Measurements from ENCODE around the gene U2AF1L4. TPM values are rescaled to one million over a fixed set of nuclear protein-coding genes. Genes with fewer than 3 reads are reported as not detected.
A peak's percentile ranks its signal among the peaks of the same experiment; 100 is the strongest.

U2AF1L4 gene
- total and polyA plus RNA-seq, 10 of the 15 experiments (the other 5 are each of a cell fraction or from before 2014, with no cell fraction given): 7.9 to 21.6 (median 15.1) TPM

DNA sequence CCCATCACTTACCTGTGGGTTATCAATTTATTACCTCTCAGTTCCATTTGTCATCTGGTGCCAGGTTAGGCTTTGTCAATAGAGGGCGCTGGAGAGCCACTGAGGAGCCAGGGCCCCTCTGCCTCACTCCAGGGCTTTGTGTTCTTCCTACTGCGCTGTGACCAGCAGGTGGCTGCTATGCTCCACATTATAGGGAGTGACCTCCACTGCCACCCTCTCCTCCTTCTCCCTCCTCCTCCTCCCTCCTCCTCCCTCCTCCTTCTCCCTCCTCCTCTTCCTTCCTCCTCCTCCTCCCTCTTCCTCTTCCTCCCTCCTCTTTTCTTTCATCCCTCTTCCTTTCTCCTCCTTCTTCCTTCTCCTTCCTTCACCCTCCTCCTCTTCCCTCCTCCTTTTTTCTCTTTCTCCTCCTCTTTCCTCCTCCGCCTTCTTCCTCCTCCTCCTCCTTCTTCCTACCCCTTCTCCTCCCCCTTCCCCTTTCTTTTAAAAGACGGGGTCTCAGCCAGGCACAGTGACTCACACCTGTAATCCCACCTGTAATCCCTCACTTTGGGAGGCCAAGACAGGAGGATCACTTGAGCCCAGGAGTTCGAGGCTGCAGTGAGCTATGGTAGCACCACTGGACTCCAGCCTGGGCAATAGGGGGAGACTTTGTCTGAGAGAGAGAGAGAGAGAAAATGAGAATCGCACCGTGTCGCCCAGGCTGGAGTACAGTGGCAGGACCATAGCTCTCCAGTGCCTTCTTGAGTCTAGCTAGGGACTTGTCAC, 51.2 kb downstream of the U2AF1L4 start:
- peak; percentile 95 for ATAC-seq
- ChIA-PET SMC1A (ENCODE audit: uncharacterized antibody, unreplicated experiment) (interaction anchor here (0.5 to 12.3 kb wide), 25 partner anchors 9 to 237 kb away, joined by 3 to 375 read pairs (median 5); partner anchors contain the start of genes COX6B1, IGFLR1, LIN37 and PSENEN), RAD21 (ENCODE audit: unreplicated experiment) (interaction anchor here (0.7 to 11.0 kb wide), 21 partner anchors 9 to 238 kb away, joined by 3 to 430 read pairs (median 5); partner anchors contain the start of genes COX6B1, IGFLR1, LIN37 and NFKBID), CTCF (interaction anchor here (0.6 to 7.8 kb wide), 32 partner anchors 9 to 237 kb away, joined by 3 to 271 read pairs (median 6); partner anchors contain the start of genes COX6B1, IGFLR1, LIN37 and PSENEN), POLR2A (interaction anchor here (0.8 to 11.9 kb wide), 10 partner anchors 9 to 237 kb away, joined by 3 to 516 read pairs (median 5); partner anchors contain the start of genes LIN37, PSENEN and U2AF1L4)
- no peaks in the 10 kb centered on the region for H3K36me3 ChIP-seq (ENCODE audit: control insufficient read depth in 2 of 2, insufficient read depth in 2 of 2, low read length in 1 of 2)
- no peaks in the 10 kb centered on the region; the same call in 2 of the 3 replicates for H3K9me3 ChIP-seq (replicated peaks; ENCODE audit: control insufficient read depth, insufficient read depth, low read length)
- no peak overlapping the region for H3K9ac ChIP-seq (ENCODE audit: control insufficient read depth, insufficient read depth, low read length)
- no peaks in the 10 kb centered on the region for H4K20me1 ChIP-seq (ENCODE audit: control insufficient read depth, insufficient read depth)
- H2AFZ ChIP-seq (ENCODE audit: control insufficient read depth, low read depth, low read length): no peak overlapping the region
- H3K4me1 ChIP-seq (ENCODE audit: control insufficient read depth, insufficient read depth, low read length): peaks cover 18% of the 10 kb centered on the region
- peak overlapping the region; percentile 43; the same call in 1 of the 2 replicates for H3K27ac ChIP-seq (ENCODE audit: control insufficient read depth, insufficient read depth)
- intact Hi-C loops (cut with micrococcal nuclease; ENCODE audit: unreplicated experiment): loop anchor here (1.0 to 5.0 kb wide), 5 partner anchors 23 to 237 kb away; no protein-coding TSS in a partner anchor
- in situ Hi-C loops (cut with MboI): no loop called here
- H3K79me2 ChIP-seq (ENCODE audit: control insufficient read depth, insufficient read depth, low read length): no peaks in the 10 kb centered on the region
- no TSS peak for BruUV-seq (replicated peaks)
- WGBS (ENCODE audit: insufficient coverage, insufficient replicate concordance, low lambda C conversion rate, missing lambda C conversion rate): 17% methylated on average over 8 of the region's 8 CpGs
- DNase-seq (ENCODE audit: low read depth, low spot score): peak; percentile 79
- no peak overlapping the region for H3K4me3 ChIP-seq
- H3K27me3 ChIP-seq (replicated peaks in 1 of 2; ENCODE audit: control insufficient read depth in 2 of 2, insufficient read depth in 2 of 2, low read length in 1 of 2): no peaks in the 10 kb centered on the region
- FAIRE-seq: peak; percentile 83
- no peak overlapping the region for H3K4me2 ChIP-seq (ENCODE audit: control insufficient read depth, insufficient read depth)
- TF ChIP-seq, protein P1, sequence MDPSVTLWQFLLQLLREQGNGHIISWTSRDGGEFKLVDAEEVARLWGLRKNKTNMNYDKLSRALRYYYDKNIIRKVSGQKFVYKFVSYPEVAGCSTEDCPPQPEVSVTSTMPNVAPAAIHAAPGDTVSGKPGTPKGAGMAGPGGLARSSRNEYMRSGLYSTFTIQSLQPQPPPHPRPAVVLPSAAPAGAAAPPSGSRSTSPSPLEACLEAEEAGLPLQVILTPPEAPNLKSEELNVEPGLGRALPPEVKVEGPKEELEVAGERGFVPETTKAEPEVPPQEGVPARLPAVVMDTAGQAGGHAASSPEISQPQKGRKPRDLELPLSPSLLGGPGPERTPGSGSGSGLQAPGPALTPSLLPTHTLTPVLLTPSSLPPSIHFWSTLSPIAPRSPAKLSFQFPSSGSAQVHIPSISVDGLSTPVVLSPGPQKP (IDR thresholded peaks at IDR 0.05; ENCODE audit: low read depth, low read length): no peak
- TF ChIP-seq CREM (IDR thresholded peaks at IDR 0.05; ENCODE audit: low read depth) (no peak), YY1 (IDR thresholded peaks at IDR 0.05; ENCODE audit: low read depth, low read length) (peak; percentile 89), SMC3 (IDR thresholded peaks at IDR 0.05; ENCODE audit: borderline replicate concordance, low read length) (peak; percentile 100), ZNF24 (IDR thresholded peaks at IDR 0.05) (0 out of 2 replicates have a peak, but pooled peaks have one; percentile 43), SREBF1 (IDR thresholded peaks at IDR 0.05; ENCODE audit: low read length) (no peak), MEF2A (IDR thresholded peaks at IDR 0.05; ENCODE audit: insufficient read depth, low read depth, low read length) (peak; percentile 63; the same call in 1 of the 2 replicates), CBX3 (IDR thresholded peaks at IDR 0.05; ENCODE audit: borderline replicate concordance, low read depth) (no peak), MEF2B (IDR thresholded peaks at IDR 0.05; ENCODE audit: partially characterized antibody, poor library complexity, severe bottlenecking) (peak; percentile 15), NFXL1 (IDR thresholded peaks at IDR 0.05; ENCODE audit: borderline replicate concordance) (peak; percentile 100), RAD21 (IDR thresholded peaks at IDR 0.05; ENCODE audit: insufficient read depth, low read depth, low read length) (peak; percentile 99), BMI1 (IDR thresholded peaks at IDR 0.05; ENCODE audit: borderline replicate concordance) (no peak), NR2F1 (conservative IDR thresholded peaks at IDR 0.05) (peak; percentile 79), IKZF2 (IDR thresholded peaks at IDR 0.05) (peak; percentile 84 to 89)
- TF ChIP-seq, protein P2, sequence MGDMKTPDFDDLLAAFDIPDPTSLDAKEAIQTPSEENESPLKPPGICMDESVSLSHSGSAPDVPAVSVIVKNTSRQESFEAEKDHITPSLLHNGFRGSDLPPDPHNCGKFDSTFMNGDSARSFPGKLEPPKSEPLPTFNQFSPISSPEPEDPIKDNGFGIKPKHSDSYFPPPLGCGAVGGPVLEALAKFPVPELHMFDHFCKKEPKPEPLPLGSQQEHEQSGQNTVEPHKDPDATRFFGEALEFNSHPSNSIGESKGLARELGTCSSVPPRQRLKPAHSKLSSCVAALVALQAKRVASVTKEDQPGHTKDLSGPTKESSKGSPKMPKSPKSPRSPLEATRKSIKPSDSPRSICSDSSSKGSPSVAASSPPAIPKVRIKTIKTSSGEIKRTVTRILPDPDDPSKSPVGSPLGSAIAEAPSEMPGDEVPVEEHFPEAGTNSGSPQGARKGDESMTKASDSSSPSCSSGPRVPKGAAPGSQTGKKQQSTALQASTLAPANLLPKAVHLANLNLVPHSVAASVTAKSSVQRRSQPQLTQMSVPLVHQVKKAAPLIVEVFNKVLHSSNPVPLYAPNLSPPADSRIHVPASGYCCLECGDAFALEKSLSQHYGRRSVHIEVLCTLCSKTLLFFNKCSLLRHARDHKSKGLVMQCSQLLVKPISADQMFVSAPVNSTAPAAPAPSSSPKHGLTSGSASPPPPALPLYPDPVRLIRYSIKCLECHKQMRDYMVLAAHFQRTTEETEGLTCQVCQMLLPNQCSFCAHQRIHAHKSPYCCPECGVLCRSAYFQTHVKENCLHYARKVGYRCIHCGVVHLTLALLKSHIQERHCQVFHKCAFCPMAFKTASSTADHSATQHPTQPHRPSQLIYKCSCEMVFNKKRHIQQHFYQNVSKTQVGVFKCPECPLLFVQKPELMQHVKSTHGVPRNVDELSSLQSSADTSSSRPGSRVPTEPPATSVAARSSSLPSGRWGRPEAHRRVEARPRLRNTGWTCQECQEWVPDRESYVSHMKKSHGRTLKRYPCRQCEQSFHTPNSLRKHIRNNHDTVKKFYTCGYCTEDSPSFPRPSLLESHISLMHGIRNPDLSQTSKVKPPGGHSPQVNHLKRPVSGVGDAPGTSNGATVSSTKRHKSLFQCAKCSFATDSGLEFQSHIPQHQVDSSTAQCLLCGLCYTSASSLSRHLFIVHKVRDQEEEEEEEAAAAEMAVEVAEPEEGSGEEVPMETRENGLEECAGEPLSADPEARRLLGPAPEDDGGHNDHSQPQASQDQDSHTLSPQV (IDR thresholded peaks at IDR 0.05): peak; percentile 89
- TF ChIP-seq, protein P3, sequence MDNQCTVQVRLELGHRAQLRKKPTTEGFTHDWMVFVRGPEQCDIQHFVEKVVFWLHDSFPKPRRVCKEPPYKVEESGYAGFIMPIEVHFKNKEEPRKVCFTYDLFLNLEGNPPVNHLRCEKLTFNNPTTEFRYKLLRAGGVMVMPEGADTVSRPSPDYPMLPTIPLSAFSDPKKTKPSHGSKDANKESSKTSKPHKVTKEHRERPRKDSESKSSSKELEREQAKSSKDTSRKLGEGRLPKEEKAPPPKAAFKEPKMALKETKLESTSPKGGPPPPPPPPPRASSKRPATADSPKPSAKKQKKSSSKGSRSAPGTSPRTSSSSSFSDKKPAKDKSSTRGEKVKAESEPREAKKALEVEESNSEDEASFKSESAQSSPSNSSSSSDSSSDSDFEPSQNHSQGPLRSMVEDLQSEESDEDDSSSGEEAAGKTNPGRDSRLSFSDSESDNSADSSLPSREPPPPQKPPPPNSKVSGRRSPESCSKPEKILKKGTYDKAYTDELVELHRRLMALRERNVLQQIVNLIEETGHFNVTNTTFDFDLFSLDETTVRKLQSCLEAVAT (IDR thresholded peaks at IDR 0.05): peak; percentile 71; the same call in 1 of the 2 replicates

Measured in GM12878 (cell line).